NB4 (cell line): ENCODE results near the gene KIF17.

ENCODE experiments used
- DNase-seq: peaks from one replicate; pipeline ENCODE4 v3.0.0; 2010; ENCODE audit warnings: low read depth
- H3K4me3 ChIP-seq: one replicate; pipeline ENCODE4 v1.5.1; 2011; ENCODE audit warnings: mild to moderate bottlenecking, low read depth, low read length, moderate library complexity
- MYC ChIP-seq: IDR thresholded peaks from 2 replicates; pipeline ENCODE4 v1.6.1; 2011; ENCODE audit warnings: low read depth, low read length
- POLR2A ChIP-seq: IDR thresholded peaks from 2 replicates; pipeline ENCODE4 v1.6.1; 2011; ENCODE audit warnings: mild to moderate bottlenecking; ENCODE audit not compliant: insufficient read length; ENCODE audit errors: extremely low read depth
- TF ChIP-seq, protein P1 (sequence below): IDR thresholded peaks from 2 replicates; pipeline ENCODE4 v1.6.1; 2011; ENCODE audit warnings: low read depth, low read length
- TF ChIP-seq, protein P2 (sequence below): IDR thresholded peaks from one replicate; pipeline ENCODE4 v1.5.1; 2012; ENCODE audit warnings: low read depth, low read length

Gene KIF17

DNA sequence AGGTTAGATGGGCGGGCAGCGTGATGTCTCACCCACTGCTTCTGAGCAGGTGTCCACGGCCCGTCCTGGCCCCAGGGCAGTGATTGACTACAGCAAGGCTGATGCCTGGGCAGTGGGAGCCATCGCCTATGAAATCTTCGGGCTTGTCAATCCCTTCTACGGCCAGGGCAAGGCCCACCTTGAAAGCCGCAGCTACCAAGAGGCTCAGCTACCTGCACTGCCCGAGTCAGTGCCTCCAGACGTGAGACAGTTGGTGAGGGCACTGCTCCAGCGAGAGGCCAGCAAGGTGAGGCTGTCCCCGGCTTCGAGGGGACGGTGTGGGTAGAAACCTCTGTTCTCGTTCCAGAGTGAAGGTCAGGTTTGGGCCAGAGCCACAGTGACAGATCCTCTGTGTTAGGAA is 68.9 kb downstream of the KIF17 start:
- no peak for DNase-seq
- TF ChIP-seq, protein P1, sequence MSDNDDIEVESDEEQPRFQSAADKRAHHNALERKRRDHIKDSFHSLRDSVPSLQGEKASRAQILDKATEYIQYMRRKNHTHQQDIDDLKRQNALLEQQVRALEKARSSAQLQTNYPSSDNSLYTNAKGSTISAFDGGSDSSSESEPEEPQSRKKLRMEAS: no peak
- TF ChIP-seq, protein P2, sequence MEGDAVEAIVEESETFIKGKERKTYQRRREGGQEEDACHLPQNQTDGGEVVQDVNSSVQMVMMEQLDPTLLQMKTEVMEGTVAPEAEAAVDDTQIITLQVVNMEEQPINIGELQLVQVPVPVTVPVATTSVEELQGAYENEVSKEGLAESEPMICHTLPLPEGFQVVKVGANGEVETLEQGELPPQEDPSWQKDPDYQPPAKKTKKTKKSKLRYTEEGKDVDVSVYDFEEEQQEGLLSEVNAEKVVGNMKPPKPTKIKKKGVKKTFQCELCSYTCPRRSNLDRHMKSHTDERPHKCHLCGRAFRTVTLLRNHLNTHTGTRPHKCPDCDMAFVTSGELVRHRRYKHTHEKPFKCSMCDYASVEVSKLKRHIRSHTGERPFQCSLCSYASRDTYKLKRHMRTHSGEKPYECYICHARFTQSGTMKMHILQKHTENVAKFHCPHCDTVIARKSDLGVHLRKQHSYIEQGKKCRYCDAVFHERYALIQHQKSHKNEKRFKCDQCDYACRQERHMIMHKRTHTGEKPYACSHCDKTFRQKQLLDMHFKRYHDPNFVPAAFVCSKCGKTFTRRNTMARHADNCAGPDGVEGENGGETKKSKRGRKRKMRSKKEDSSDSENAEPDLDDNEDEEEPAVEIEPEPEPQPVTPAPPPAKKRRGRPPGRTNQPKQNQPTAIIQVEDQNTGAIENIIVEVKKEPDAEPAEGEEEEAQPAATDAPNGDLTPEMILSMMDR: no peak
- no peak for TF ChIP-seq POLR2A
- TF ChIP-seq MYC: no peak
- H3K4me3 ChIP-seq: no peak overlapping the region

DNA sequence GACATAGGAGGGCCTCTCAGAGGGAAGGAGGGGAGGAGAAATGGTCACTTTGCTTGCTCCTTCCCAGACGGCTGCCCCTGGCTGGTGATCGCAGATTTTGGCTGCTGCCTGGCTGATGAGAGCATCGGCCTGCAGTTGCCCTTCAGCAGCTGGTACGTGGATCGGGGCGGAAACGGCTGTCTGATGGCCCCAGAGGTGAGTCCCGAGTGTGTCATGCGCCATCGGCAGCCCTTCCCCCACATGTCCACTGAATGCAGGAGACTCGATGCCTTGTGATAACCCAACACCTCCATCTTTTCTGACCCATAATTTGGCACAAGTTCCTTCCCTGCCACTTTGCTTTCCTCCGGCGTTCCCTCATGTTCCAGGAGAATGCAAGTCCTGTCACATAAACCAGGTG is 69.4 kb downstream of the KIF17 start:
- H3K4me3 ChIP-seq: no peak overlapping the region
- no peak for DNase-seq
- no peak for TF ChIP-seq MYC
- TF ChIP-seq POLR2A: no peak
- TF ChIP-seq, protein P1: no peak
- TF ChIP-seq, protein P2: no peak

DNA sequence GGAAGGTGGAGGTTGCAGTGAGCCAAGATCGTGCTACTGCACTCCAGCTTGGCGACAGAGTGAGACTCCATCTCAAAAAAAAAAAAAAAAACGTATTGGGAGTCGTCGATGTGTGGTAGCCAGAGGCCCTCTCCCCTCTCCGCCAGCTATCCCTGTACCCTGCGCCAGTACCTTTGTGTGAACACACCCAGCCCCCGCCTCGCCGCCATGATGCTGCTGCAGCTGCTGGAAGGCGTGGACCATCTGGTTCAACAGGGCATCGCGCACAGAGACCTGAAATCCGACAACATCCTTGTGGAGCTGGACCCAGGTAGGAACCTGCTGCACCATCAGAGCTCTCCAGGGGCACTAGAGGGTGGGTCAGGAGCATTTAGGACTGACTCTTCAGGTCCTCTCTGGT is 72.4 kb downstream of the KIF17 start:
- DNase-seq: no peak
- TF ChIP-seq, protein P2: no peak
- TF ChIP-seq, protein P1: no peak
- TF ChIP-seq POLR2A: no peak
- no peak for TF ChIP-seq MYC
- no peak overlapping the region for H3K4me3 ChIP-seq

DNA sequence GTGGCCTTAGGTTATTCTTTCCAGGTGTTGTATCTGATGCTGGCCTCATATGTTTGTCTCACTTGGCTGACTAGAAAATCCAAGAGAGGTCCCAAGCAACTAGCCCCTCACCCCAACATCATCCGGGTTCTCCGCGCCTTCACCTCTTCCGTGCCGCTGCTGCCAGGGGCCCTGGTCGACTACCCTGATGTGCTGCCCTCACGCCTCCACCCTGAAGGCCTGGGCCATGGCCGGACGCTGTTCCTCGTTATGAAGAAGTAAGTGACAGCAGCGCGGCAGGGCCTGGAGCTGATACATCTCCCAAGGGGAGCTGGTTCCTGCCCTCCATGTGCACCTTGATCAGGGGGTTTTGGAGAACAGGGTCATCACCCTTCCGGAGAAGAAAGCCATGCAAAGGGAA is 73.4 kb downstream of the KIF17 start:
- DNase-seq: no peak
- H3K4me3 ChIP-seq: no peak overlapping the region
- TF ChIP-seq, protein P2: no peak

DNA sequence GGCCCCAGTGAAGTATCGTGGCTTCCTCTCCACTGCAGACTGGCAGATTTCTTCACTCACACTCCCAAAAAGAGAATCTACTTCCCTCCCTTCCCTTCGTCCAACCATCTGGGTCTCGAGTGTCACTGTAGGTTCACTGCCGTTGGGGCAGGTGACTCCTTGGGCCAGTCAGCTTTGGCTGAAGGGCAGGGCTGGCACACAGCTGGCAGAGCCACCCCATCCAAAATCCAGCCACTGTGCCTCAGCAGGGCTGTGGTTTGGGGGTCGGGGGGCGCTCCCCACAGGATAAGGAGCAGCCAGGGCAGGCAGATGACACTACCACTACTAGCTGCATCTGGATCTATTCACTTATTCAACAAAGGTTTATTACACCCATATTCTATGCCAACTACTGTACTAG is 74.7 kb downstream of the KIF17 start:
- no peak for DNase-seq

More for the DNA sequence above, 74.7 kb downstream of the KIF17 start:
- H3K4me3 ChIP-seq: no peak overlapping the region
- TF ChIP-seq, protein P2: no peak
- TF ChIP-seq POLR2A (no peak), MYC (no peak)
- TF ChIP-seq, protein P1: no peak
